Caco-2 (cell line): ENCODE results near the gene EFL1. TPM values are rescaled to one million over a fixed set of nuclear protein-coding genes. Genes with fewer than 3 reads are reported as not detected.

ENCODE experiments used
- BruUV-seq: library from RNA; stranded (reverse); fragments of 400-500 nt; replicated peaks from 2 replicates; lab custom pipeline; 2021; lab: Mats Ljungman, UMichigan
- CTCF ChIA-PET: fragments of 300-600 bp; sonication (Branson Sonifier 250); formaldehyde crosslinking; loops from one replicate; lab custom pipeline; 2022; ENCODE audit warnings: antibody characterized with exemption; lab: Charles Lee
- POLR2A ChIA-PET: fragments of 300-600 bp; sonication (Branson Sonifier 250); formaldehyde crosslinking; loops from one replicate; lab custom pipeline; 2022; ENCODE audit warnings: antibody characterized with exemption; lab: Charles Lee
- DNase-seq, 2 experiments: peaks; one replicate each; pipeline versions ENCODE4 v3.0.0 to v3.0.0-alpha.2; 2020 to 2022
- H3K27me3 ChIP-seq: replicated peaks from 2 replicates; pipeline ENCODE4 v1.6.0; 2011; ENCODE audit warnings: low read length; ENCODE audit not compliant: control insufficient read depth, insufficient read depth
- H3K36me3 ChIP-seq: 2 replicates; pipeline ENCODE4 v1.5.1; 2011; ENCODE audit warnings: low read length; ENCODE audit not compliant: control insufficient read depth, insufficient read depth
- H3K4me1 ChIP-seq: fragments of 250-450 bp; sonication (Bioruptor Pico); 2 replicates; pipeline ENCODE4 v1.5.1; 2020; ENCODE audit warnings: mild to moderate bottlenecking
- H3K4me3 ChIP-seq: 2 replicates; pipeline ENCODE4 v1.5.1; 2011; ENCODE audit warnings: low read depth, mild to moderate bottlenecking, control low read depth, low read length
- H3K9me3 ChIP-seq: fragments of 250-450 bp; sonication (Bioruptor Pico); 2 replicates; pipeline ENCODE4 v1.5.1; 2020; ENCODE audit warnings: mild to moderate bottlenecking, moderate library complexity
- H3K27ac Mint-ChIP-seq: one replicate; pipeline ENCODE4 v1.8.0; 2022; ENCODE audit warnings: mixed read lengths; ENCODE audit not compliant: unreplicated experiment
- H3K27me3 Mint-ChIP-seq: one replicate; pipeline ENCODE4 v1.8.0; 2022; ENCODE audit warnings: mixed read lengths; ENCODE audit not compliant: insufficient read depth, unreplicated experiment
- H3K36me3 Mint-ChIP-seq: one replicate; pipeline ENCODE4 v1.8.0; 2022; ENCODE audit warnings: mild to moderate bottlenecking, mixed read lengths; ENCODE audit not compliant: insufficient read depth, unreplicated experiment
- H3K4me1 Mint-ChIP-seq: one replicate; pipeline ENCODE4 v1.8.0; 2022; ENCODE audit warnings: low read depth, mixed read lengths; ENCODE audit not compliant: unreplicated experiment
- H3K4me3 Mint-ChIP-seq: one replicate; pipeline ENCODE4 v1.8.0; 2022; ENCODE audit warnings: mild to moderate bottlenecking, moderate library complexity, mixed read lengths; ENCODE audit not compliant: unreplicated experiment
- H3K9me3 Mint-ChIP-seq: one replicate; pipeline ENCODE4 v1.8.0; 2022; ENCODE audit warnings: mixed read lengths; ENCODE audit not compliant: unreplicated experiment
- CTCF ChIP-seq, 2 experiments: fragments of 200-600 bp in 1 of 2; IDR thresholded peaks; 1 replicate in 1 of 2; 2 replicates in 1 of 2; pipeline versions ENCODE4 v1.5.1 to v1.8.0; 2011 to 2022; ENCODE audit warnings: antibody characterized with exemption in 1 of 2, control low read depth in 1 of 2, inconsistent platforms in 1 of 2, low read depth in 1 of 2, low read length in 1 of 2, mild to moderate bottlenecking in 1 of 2, moderate library complexity in 1 of 2; ENCODE audit not compliant: insufficient read depth in 1 of 2, severe bottlenecking in 1 of 2, unreplicated experiment in 1 of 2
- intact Hi-C: fragments of 100-400 bp; cut with micrococcal nuclease; formaldehyde crosslinking; loops from one replicate; pipeline ENCODE4 v1.10.0; 2022; ENCODE audit not compliant: unreplicated experiment
- total RNA-seq: library from RNA; stranded (reverse); gene quantifications from 2 replicates; pipeline ENCODE4 v1.2.3, GENCODE V29; 2022

EFL1 gene
- total RNA-seq, 1 experiment from 2014 or later, result 10.3 TPM

GRCh38 chr15:82133251-82133650 lies 129.3 kb downstream of the EFL1 start:
- no peaks in the 10 kb centered on the region for H3K36me3 ChIP-seq
- no peak overlapping the region for H3K27ac Mint-ChIP-seq
- no peaks in the 10 kb centered on the region for H3K4me1 Mint-ChIP-seq
- H3K4me1 ChIP-seq, result no peaks in the 10 kb centered on the region
- no peak overlapping the region for H3K4me3 Mint-ChIP-seq
- H3K9me3 ChIP-seq, result no peaks in the 10 kb centered on the region
- BruUV-seq, result no TSS peak
- no peaks in the 10 kb centered on the region for H3K27me3 Mint-ChIP-seq
- ChIA-PET CTCF (no interaction called here), POLR2A (no interaction called here)
- H3K9me3 Mint-ChIP-seq, result no peaks in the 10 kb centered on the region
- intact Hi-C loops, result no loop called here
- no peak overlapping the region for H3K4me3 ChIP-seq
- peaks cover 22% of the 10 kb centered on the region for H3K36me3 Mint-ChIP-seq
- no peak for DNase-seq
- H3K27me3 ChIP-seq, result no peaks in the 10 kb centered on the region
- no peak for TF ChIP-seq CTCF (IDR thresholded peaks at IDR 0.05; ENCODE audit: insufficient read depth in 1 of 2, low read depth in 1 of 2, low read length in 1 of 2, severe bottlenecking in 1 of 2, unreplicated experiment in 1 of 2)

- H3K36me3 Mint-ChIP-seq, result peaks cover 18% of the 10 kb centered on the region
- Histone ChIP-seq H3K36me3 (no peaks in the 10 kb centered on the region), H3K9me3 (no peaks in the 10 kb centered on the region), H3K4me1 (no peaks in the 10 kb centered on the region), H3K4me3 (no peak overlapping the region), H3K27me3 (no peaks in the 10 kb centered on the region)
- CTCF ChIA-PET, result interaction anchor here (0.7 kb wide), 1 partner anchor 807 kb away, joined by 3 read pairs; no protein-coding TSS in a partner anchor
- H3K9me3 Mint-ChIP-seq, result no peaks in the 10 kb centered on the region
- no peak for DNase-seq
- no TSS peak for BruUV-seq
- POLR2A ChIA-PET, result no interaction called here
- no peaks in the 10 kb centered on the region for H3K27me3 Mint-ChIP-seq
- intact Hi-C loops, result no loop called here
- H3K4me3 Mint-ChIP-seq, result no peak overlapping the region
- H3K4me1 Mint-ChIP-seq, result no peaks in the 10 kb centered on the region
- no peak overlapping the region for H3K27ac Mint-ChIP-seq
- no peak for TF ChIP-seq CTCF (IDR thresholded peaks at IDR 0.05; ENCODE audit: insufficient read depth in 1 of 2, low read depth in 1 of 2, low read length in 1 of 2, severe bottlenecking in 1 of 2, unreplicated experiment in 1 of 2)
Observed at GRCh38 chr15:82132742-82133141, 129.8 kb downstream of the EFL1 start.

GRCh38 chr15:82132096-82132495 lies 130.4 kb downstream of the EFL1 start:
- Mint-ChIP-seq H3K27ac (no peak overlapping the region), H3K4me1 (no peaks in the 10 kb centered on the region), H3K36me3 (peaks cover 13% of the 10 kb centered on the region), H3K9me3 (no peaks in the 10 kb centered on the region), H3K4me3 (no peak overlapping the region), H3K27me3 (no peaks in the 10 kb centered on the region)
- TF ChIP-seq CTCF (IDR thresholded peaks at IDR 0.05; ENCODE audit: insufficient read depth in 1 of 2, low read depth in 1 of 2, low read length in 1 of 2, severe bottlenecking in 1 of 2, unreplicated experiment in 1 of 2), result no peak
- Histone ChIP-seq H3K36me3 (no peaks in the 10 kb centered on the region), H3K27me3 (no peaks in the 10 kb centered on the region), H3K9me3 (no peaks in the 10 kb centered on the region), H3K4me1 (no peaks in the 10 kb centered on the region), H3K4me3 (no peak overlapping the region)
- intact Hi-C loops, result no loop called here
- CTCF ChIA-PET, result interaction anchor here (0.6 kb wide), 1 partner anchor 24 kb away, joined by 3 read pairs; no protein-coding TSS in a partner anchor
- no TSS peak for BruUV-seq
- POLR2A ChIA-PET, result no interaction called here
- no peak for DNase-seq
